HepG2 (cell line): Measurements from ENCODE around the gene ASB16. TPM values are rescaled to one million over a fixed set of nuclear protein-coding genes. Genes with fewer than 3 reads are reported as not detected.

Experiments used
- CTCF ChIP-seq: sonication (generic); formaldehyde crosslinking; IDR thresholded peaks from 2 replicates; pipeline ENCODE4 v1.5.0; 2020; ENCODE audit warnings: mild to moderate bottlenecking, missing genetic modification reagents, moderate library complexity
- ERF ChIP-seq: IDR thresholded peaks from 2 replicates; pipeline ENCODE4 v1.6.1; 2018; ENCODE audit warnings: missing biosample characterization, missing genetic modification reagents
- FIP1L1 ChIP-seq: fragments of 200-400 bp; formaldehyde crosslinking; IDR thresholded peaks from 2 replicates; pipeline ENCODE4 v1.6.1; 2018; ENCODE audit warnings: low read depth, mild to moderate bottlenecking, low read length, moderate library complexity, borderline replicate concordance; ENCODE audit not compliant: insufficient read depth
- FOXC1 ChIP-seq: sonication (generic); formaldehyde crosslinking; IDR thresholded peaks from 2 replicates; pipeline ENCODE4 v1.8.0; 2022; ENCODE audit warnings: mild to moderate bottlenecking, missing genetic modification reagents, borderline replicate concordance
- HNRNPUL1 ChIP-seq: fragments of 200-400 bp; formaldehyde crosslinking; IDR thresholded peaks from 2 replicates; pipeline ENCODE4 v1.6.1; 2017; ENCODE audit warnings: low read depth, mild to moderate bottlenecking, low read length, moderate library complexity
- MAFK ChIP-seq, 2 experiments: IDR thresholded peaks in 1 of 2; conservative IDR thresholded peaks in 1 of 2; 2 replicates each; pipeline ENCODE4 v1.6.1; 2011; ENCODE audit warnings: improper control_type of control experiment in 2 of 2, low read length in 2 of 2
- NFYC ChIP-seq: IDR thresholded peaks from 2 replicates; pipeline ENCODE4 v1.6.1; 2016; ENCODE audit warnings: missing genetic modification reagents, missing compliant biosample characterization
- NRL ChIP-seq: sonication (generic); formaldehyde crosslinking; IDR thresholded peaks from 2 replicates; pipeline ENCODE4 v1.5.0; 2020; ENCODE audit warnings: missing genetic modification reagents, mild to moderate bottlenecking, moderate library complexity, borderline replicate concordance
- ONECUT2 ChIP-seq: sonication (generic); formaldehyde crosslinking; IDR thresholded peaks from 2 replicates; pipeline ENCODE4 v1.4.0; 2020; ENCODE audit warnings: missing genetic modification reagents
- SP1 ChIP-seq, 2 experiments: fragments of 450-650 bp in 1 of 2; sonication (generic) in 1 of 2; formaldehyde crosslinking in 1 of 2; IDR thresholded peaks; 2 replicates each; pipeline versions ENCODE4 v1.4.0 to v1.6.1; 2016 to 2020; ENCODE audit warnings: missing genetic modification reagents in 1 of 2
- TEAD2 ChIP-seq: sonication (generic); formaldehyde crosslinking; IDR thresholded peaks from 2 replicates; pipeline ENCODE4 v1.9.0; 2021; ENCODE audit warnings: missing genetic modification reagents
- TIGD3 ChIP-seq: sonication (generic); formaldehyde crosslinking; IDR thresholded peaks from 2 replicates; pipeline ENCODE4 v1.5.1; 2020; ENCODE audit warnings: mild to moderate bottlenecking, missing genetic modification reagents, borderline replicate concordance
- ZBTB10 ChIP-seq: sonication (generic); formaldehyde crosslinking; IDR thresholded peaks from 2 replicates; pipeline ENCODE4 v1.4.0; 2020; ENCODE audit warnings: missing genetic modification reagents, borderline replicate concordance
- ZFP62 ChIP-seq: sonication (generic); formaldehyde crosslinking; IDR thresholded peaks from 2 replicates; pipeline ENCODE4 v1.4.0; 2020; ENCODE audit warnings: missing genetic modification reagents
- ZNF225 ChIP-seq: sonication (generic); formaldehyde crosslinking; IDR thresholded peaks from 2 replicates; pipeline ENCODE4 v1.4.0; 2020; ENCODE audit warnings: mild to moderate bottlenecking, missing genetic modification reagents
- ZNF367 ChIP-seq: sonication (generic); formaldehyde crosslinking; IDR thresholded peaks from 2 replicates; pipeline ENCODE4 v1.4.0; 2020; ENCODE audit warnings: missing genetic modification reagents, borderline replicate concordance
- ZNF484 ChIP-seq: sonication (generic); formaldehyde crosslinking; IDR thresholded peaks from 2 replicates; pipeline ENCODE4 v1.5.1; 2020; ENCODE audit warnings: mild to moderate bottlenecking, low read depth, missing genetic modification reagents, borderline replicate concordance
- ZNF546 ChIP-seq: sonication (generic); formaldehyde crosslinking; conservative IDR thresholded peaks from 2 replicates; pipeline ENCODE4 v1.8.1; 2023; ENCODE audit warnings: mild to moderate bottlenecking, missing genetic modification reagents
- ZNF652 ChIP-seq: IDR thresholded peaks from 2 replicates; pipeline ENCODE4 v1.6.1; 2016; ENCODE audit warnings: low read depth, borderline replicate concordance
- ZNF850 ChIP-seq: sonication (generic); formaldehyde crosslinking; conservative IDR thresholded peaks from 2 replicates; pipeline ENCODE4 v1.9.0; 2021; ENCODE audit warnings: mild to moderate bottlenecking, missing genetic modification reagents
- polyA plus RNA-seq, 8 experiments: library from polyadenylated mRNA; depleted of rRNA in 3 of 8; stranded (reverse) in 7 of 8; unstranded in 1 of 8; fragments of >200 nt; fragmentation: Illumina TruSeq in 4 of 8; extraction: Trizol in 4 of 8; gene quantifications; 2 replicates each; pipeline versions ENCODE4 v1.2.1 to v1.2.3, GENCODE V29; 2011 to 2016; ENCODE audit warnings: low read depth in 4 of 8, missing spikeins in 1 of 8, mixed read lengths in 1 of 8; ENCODE audit not compliant: insufficient read depth in 1 of 8
- total RNA-seq, 5 experiments: library from RNA; depleted of rRNA; stranded (reverse); fragments of >200 nt; fragmentation: Illumina TruSeq; extraction: Trizol; gene quantifications; 2 replicates each; pipeline ENCODE4 v1.2.3, GENCODE V29; 2016; ENCODE audit warnings: low read depth in 1 of 5

ASB16 gene
- total and polyA plus RNA-seq, 2 of the 13 experiments (the other 11 are each of a cell fraction or from before 2014, with no cell fraction given) = 0.07 TPM; not detected in 1

DNA sequence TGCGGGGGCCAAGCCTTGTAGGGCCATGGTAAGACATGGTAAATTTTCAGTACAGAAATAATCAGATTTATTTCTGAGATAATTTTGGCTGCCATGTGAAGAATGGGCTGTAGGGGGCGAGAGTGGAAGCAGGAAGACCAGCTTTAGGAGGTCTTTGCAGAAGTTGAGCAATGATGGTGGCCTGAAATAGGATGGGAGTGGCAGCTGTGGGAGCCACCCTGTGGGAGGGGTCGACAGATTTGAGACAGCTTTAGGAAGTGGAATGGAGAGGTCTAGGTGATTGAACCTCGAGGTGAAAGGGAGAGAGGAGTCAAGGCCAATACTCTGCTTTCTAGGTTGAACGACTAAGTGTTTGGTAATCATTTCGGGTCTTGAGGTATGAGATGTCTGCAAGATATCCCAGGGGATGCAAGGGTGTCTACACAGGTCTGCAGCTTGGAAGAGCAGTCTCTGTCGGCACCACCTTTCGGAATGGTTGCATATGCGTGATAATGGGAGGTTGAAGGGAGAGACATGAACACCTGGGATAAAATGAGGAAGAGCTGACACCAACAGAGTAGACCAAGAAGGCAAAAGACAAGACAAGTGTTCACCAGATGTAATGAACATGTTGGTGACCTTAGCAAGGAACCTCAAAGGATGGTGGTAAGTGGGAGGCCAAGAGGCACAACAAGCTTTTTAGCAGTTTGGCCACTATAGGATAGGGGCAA, 33.4 kb downstream of the ASB16 start (continued):
- TF ChIP-seq FOXC1 = no peak
- TF ChIP-seq NRL (CRISPR knock-in tag) = no peak
- TF ChIP-seq ZFP62 = no peak
- TF ChIP-seq ZNF484 = no peak
- 0 out of 2 replicates have a peak, but pooled peaks have one; percentile 32 for TF ChIP-seq TEAD2 (CRISPR knock-in tag)
- no peak for TF ChIP-seq ZNF652
- no peak for TF ChIP-seq SP1 (IDR thresholded peaks at IDR 0.05)
- TF ChIP-seq SP1 (CRISPR knock-in tag; IDR thresholded peaks at IDR 0.05) = peak; percentile 42; the same call in 1 of the 2 replicates
- no peak for TF ChIP-seq NFYC (CRISPR knock-in tag)
- no peak for TF ChIP-seq TIGD3 (CRISPR knock-in tag)
- TF ChIP-seq ZBTB10 (CRISPR knock-in tag) = no peak
- TF ChIP-seq MAFK (conservative IDR thresholded peaks at IDR 0.05 in 1 of 2, IDR thresholded peaks at IDR 0.05 in 1 of 2; ENCODE audit: low read length in 2 of 2) = no peak
- no peak for TF ChIP-seq ZNF546 (CRISPR knock-in tag)
- no peak for TF ChIP-seq ZNF225 (CRISPR knock-in tag)
- no peak for TF ChIP-seq FIP1L1
- TF ChIP-seq ZNF850 (CRISPR knock-in tag) = no peak
- TF ChIP-seq HNRNPUL1 = no peak
- no peak for TF ChIP-seq ZNF367 (CRISPR knock-in tag)
- TF ChIP-seq ONECUT2 = no peak
- TF ChIP-seq ERF (CRISPR knock-in tag) = 0 out of 2 replicates have a peak, but pooled peaks have one; percentile 38
- peak; percentile 73 for TF ChIP-seq CTCF (CRISPR knock-in tag)
